Fibroblast of villous mesenchyme (primary cell): ENCODE results near the gene APLP1. TPM values are rescaled to one million over a fixed set of nuclear protein-coding genes. Genes with fewer than 3 reads are reported as not detected.

Source experiments
- DNase-seq: peaks from one replicate; pipeline ENCODE4 v3.0.0-alpha.2; 2010; ENCODE audit warnings: low read depth
- H3K4me3 ChIP-seq: 2 replicates; pipeline ENCODE4 v1.5.1; 2011; ENCODE audit warnings: low read depth, mild to moderate bottlenecking, low read length
- total RNA-seq: library from RNA; depleted of rRNA; stranded (reverse); fragments of >200 nt; gene quantifications from 2 replicates; pipeline ENCODE4 v1.2.3, GENCODE V29; 2012
- TF ChIP-seq, protein P1 (sequence below): IDR thresholded peaks from 2 replicates; pipeline ENCODE4 v1.5.1; 2012; ENCODE audit warnings: low read depth, mild to moderate bottlenecking, low read length; ENCODE audit not compliant: insufficient read depth

The APLP1 gene
- total RNA-seq, 1 donor = 3.5 TPM

GRCh38 chr19:35898499-35898809, 30.1 kb downstream of the APLP1 start:
- H3K4me3 ChIP-seq = peak overlapping the region; percentile 79
- TF ChIP-seq, protein P1, sequence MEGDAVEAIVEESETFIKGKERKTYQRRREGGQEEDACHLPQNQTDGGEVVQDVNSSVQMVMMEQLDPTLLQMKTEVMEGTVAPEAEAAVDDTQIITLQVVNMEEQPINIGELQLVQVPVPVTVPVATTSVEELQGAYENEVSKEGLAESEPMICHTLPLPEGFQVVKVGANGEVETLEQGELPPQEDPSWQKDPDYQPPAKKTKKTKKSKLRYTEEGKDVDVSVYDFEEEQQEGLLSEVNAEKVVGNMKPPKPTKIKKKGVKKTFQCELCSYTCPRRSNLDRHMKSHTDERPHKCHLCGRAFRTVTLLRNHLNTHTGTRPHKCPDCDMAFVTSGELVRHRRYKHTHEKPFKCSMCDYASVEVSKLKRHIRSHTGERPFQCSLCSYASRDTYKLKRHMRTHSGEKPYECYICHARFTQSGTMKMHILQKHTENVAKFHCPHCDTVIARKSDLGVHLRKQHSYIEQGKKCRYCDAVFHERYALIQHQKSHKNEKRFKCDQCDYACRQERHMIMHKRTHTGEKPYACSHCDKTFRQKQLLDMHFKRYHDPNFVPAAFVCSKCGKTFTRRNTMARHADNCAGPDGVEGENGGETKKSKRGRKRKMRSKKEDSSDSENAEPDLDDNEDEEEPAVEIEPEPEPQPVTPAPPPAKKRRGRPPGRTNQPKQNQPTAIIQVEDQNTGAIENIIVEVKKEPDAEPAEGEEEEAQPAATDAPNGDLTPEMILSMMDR = no peak
- DNase-seq = no peak

DNA sequence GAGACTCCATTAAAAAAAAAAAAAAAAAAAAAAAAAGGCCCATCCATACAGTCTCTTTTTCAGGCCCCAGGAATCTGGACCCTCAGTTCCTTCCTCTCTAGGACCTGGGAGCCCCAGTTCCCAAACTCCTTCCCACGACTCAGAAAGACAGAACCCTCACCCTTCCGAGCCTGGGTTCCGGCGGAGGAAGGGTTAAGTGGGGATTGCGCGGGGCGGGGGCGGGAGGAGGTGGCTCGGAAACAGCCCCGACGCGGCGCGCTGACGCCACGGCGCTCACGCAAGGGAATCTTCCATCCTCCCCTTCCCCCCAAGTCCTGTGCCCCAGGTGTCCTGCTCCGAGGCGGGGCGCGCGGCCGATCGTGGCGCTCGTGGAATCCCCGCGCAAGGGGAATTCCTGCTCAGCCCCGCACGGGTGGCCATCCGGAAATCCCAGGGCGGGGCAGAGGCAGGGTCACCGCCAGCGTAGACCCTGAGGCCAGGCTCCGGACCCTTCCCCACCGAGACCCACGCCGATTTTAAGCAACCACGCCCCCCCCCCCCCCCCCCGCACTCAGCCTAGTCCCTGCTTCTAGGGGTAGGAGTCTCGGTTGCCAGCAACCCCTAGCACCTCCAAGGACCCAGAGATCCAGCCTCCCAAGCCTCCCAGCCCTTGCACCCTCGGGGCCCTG, 31.3 kb downstream of the APLP1 start:
- TF ChIP-seq, protein P1 = no peak
- peak; percentile 84 for DNase-seq
- H3K4me3 ChIP-seq = peak overlapping the region; percentile 79

DNA sequence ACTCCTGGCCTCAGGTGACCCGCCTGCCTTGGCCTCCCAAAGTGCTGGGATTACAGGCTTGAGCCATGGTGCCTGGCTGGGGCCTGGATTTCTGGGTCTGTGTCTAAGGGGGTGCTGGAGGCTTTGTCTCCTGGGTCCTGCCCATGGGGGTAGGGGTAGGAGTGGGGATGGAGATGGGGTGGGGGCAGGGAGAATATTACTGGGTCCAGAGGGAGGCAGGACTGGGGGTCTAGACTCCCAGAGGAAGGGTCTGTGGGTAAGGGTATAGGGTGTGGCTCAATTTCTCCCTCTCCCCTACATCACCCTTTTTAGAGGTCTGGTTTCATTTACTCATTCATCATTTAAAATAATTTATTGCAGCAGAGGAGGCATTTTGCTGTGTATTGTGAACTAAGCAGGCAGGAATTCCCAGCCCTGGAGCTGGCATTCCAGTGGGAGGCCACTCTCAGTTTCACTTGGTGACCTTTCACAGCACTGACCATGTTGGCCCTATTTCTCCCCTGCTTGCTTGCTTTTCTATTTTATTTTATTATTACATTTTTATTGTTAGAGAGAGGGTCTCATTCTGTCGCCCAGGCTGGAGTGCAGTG, 32.8 kb downstream of the APLP1 start:
- peak; percentile 33 for DNase-seq
- H3K4me3 ChIP-seq = peak overlapping the region; percentile 79
- TF ChIP-seq, protein P1 = no peak

GRCh38 chr19:35901854-35902661, 33.7 kb downstream of the APLP1 start, which contains the start of gene HCST:
Gene HCST (plus strand): TSS chr19:35902529. CDS start chr19:35902594, 65 bp downstream.
- peak within 1 kb of the TSS; percentile 10 for H3K4me3 ChIP-seq
- TF ChIP-seq, protein P1 = no peak
- DNase-seq = no peak

DNA sequence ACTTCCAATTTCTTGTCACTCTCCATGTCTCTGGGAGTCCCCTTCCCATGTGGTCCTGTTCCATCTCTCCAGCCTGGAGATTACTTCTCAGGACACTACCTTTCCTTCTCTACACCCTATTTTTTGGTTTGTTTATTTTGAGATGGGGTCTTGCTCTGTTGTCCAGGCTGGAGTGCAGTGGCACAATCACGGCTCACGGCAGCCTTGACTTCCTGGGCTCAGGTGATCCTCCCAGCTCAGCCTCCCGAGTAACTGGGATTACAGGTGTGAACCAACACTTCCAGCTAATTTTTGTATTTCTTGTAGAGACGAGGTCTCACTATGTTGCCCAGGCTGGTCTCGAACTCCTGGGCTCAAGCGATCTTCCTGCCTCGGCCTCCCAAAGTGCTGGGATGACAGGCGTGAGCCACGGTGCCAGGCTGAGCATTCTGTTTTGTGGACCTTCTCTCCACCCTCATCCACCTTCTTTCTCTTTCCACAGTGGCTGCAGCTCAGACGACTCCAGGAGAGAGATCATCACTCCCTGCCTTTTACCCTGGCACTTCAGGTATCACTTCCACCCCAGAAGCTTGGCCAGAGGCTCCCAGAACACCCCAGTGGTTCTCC, 34.6 kb downstream of the APLP1 start:
- no peak for DNase-seq
- TF ChIP-seq, protein P1 = no peak
- peak overlapping the region; percentile 10 for H3K4me3 ChIP-seq

DNA sequence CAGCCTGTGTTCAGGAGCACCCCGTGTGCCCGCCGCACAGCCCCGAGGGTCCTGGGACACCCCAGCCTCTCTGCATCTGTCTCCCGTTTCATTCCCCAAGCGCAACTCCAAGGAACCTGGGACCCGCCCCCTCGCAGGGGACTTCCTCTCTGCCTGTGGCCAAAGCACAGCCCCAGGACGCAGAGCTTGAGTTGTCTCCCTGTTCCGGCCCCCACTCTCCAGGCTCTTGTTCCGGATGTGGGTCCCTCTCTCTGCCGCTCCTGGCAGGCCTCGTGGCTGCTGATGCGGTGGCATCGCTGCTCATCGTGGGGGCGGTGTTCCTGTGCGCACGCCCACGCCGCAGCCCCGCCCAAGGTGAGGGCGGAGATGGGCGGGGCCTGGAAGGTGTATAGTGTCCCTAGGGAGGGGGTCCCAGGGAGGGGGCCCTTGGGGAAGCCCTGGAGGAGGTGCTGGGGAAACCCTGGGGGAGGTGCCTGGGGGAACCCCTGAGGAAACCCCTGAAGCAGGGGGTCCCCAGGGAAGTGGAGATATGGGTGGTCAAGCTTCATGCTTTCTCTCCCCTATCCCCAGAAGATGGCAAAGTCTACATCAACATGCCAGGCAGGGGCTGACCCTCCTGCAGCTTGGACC, 35.3 kb downstream of the APLP1 start:
- H3K4me3 ChIP-seq = peak overlapping the region; percentile 10
- DNase-seq = peak; percentile 64
- TF ChIP-seq, protein P1 = no peak
